ENCODE measurements around the gene DFFB.

DFFB gene

GRCh38 chr1:3831689-3832088, 25.6 kb upstream of the DFFB start:
- H3K4me3 ChIP-seq (ENCODE audit: low read depth, low read length): no peak overlapping the region
- TF ChIP-seq, protein P1, sequence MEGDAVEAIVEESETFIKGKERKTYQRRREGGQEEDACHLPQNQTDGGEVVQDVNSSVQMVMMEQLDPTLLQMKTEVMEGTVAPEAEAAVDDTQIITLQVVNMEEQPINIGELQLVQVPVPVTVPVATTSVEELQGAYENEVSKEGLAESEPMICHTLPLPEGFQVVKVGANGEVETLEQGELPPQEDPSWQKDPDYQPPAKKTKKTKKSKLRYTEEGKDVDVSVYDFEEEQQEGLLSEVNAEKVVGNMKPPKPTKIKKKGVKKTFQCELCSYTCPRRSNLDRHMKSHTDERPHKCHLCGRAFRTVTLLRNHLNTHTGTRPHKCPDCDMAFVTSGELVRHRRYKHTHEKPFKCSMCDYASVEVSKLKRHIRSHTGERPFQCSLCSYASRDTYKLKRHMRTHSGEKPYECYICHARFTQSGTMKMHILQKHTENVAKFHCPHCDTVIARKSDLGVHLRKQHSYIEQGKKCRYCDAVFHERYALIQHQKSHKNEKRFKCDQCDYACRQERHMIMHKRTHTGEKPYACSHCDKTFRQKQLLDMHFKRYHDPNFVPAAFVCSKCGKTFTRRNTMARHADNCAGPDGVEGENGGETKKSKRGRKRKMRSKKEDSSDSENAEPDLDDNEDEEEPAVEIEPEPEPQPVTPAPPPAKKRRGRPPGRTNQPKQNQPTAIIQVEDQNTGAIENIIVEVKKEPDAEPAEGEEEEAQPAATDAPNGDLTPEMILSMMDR (conservative IDR thresholded peaks at IDR 0.05; ENCODE audit: low read depth, low read length): no peak
- DNase-seq (ENCODE audit: low read depth): no peak

GRCh38 chr1:3834701-3835100, 22.6 kb upstream of the DFFB start:
- no peak for DNase-seq (ENCODE audit: low read depth)
- TF ChIP-seq, protein P1 (conservative IDR thresholded peaks at IDR 0.05; ENCODE audit: low read depth, low read length): no peak
- no peak overlapping the region for H3K4me3 ChIP-seq (ENCODE audit: low read depth, low read length)

DNA sequence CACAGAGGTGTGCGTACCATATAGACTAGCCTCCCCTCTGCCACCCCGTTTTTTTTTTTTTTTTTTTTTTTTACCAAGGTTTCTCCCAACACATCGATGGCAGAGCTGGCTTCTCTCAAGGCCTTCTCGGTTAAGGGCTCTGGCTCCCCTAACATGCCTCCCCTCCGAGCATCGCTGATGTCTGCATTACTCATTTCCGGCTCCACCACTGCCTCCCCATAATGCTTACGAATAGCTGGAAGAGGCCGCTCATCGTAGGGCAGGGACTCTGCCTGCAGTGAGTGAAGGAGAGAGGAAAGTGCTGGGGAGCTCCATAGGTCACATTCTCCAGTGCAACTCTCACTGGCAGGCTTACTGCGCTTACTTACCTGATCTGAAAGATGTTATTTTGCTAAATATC, 20.9 kb upstream of the DFFB start:
- no peak overlapping the region for H3K4me3 ChIP-seq (ENCODE audit: low read depth, low read length)
- TF ChIP-seq, protein P1 (conservative IDR thresholded peaks at IDR 0.05; ENCODE audit: low read depth, low read length): no peak
- DNase-seq (ENCODE audit: low read depth): peak; percentile 22

GRCh38 chr1:3837200-3837599, 20.1 kb upstream of the DFFB start:
- TF ChIP-seq, protein P1 (conservative IDR thresholded peaks at IDR 0.05; ENCODE audit: low read depth, low read length): no peak
- DNase-seq (ENCODE audit: low read depth): no peak

GRCh38 chr1:3837685-3838084, 19.6 kb upstream of the DFFB start:
- no peak for DNase-seq (ENCODE audit: low read depth)
- H3K4me3 ChIP-seq (ENCODE audit: low read depth, low read length): no peak overlapping the region
- TF ChIP-seq, protein P1 (conservative IDR thresholded peaks at IDR 0.05; ENCODE audit: low read depth, low read length): no peak

More at GRCh38 chr1:3837200-3837599, 20.1 kb upstream of the DFFB start:
- H3K4me3 ChIP-seq (ENCODE audit: low read depth, low read length): no peak overlapping the region

DNA sequence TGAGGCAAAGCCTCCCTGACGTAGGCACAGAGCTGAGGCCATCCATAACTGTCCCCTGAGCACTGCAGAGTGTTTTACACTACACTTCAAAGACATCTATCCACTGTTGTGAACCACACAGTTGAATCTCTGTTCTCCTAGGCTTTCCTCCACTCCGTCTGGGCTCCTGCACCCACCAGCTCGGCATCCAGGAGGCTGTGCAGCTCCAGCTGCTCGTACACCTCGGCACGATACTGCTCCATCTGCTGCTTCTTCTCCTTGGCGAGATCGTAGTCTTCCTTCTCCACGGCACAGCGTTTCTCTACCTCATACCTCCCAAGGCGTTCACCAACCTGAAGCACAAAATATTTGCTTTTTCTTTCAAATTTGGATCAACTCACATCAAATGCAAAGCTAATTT, 18.5 kb upstream of the DFFB start:
- DNase-seq (ENCODE audit: low read depth): no peak
- no peak overlapping the region for H3K4me3 ChIP-seq (ENCODE audit: low read depth, low read length)
- TF ChIP-seq, protein P1 (conservative IDR thresholded peaks at IDR 0.05; ENCODE audit: low read depth, low read length): no peak

DNA sequence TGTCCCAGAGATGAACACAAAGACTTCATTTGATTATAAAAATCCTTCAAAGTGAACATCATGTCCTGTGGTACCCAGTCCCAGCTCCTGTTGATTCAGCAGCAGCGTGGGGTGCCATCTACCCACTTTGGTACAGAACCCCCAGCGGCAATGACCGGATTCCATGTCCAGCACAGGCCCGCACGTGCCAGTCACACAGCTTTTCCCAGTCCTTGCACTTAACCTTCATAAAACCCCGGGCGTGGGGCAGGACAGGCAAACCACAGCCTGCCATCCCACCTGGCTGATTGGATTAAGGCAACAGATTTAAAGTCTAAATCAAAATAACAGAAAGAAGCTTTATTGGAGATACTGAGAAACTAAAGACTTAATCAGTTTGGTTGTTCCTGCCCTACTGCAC, 15.8 kb upstream of the DFFB start:
- no peak for DNase-seq (ENCODE audit: low read depth)
- TF ChIP-seq, protein P1 (conservative IDR thresholded peaks at IDR 0.05; ENCODE audit: low read depth, low read length): no peak
- no peak overlapping the region for H3K4me3 ChIP-seq (ENCODE audit: low read depth, low read length)

All from choroid plexus epithelial cell (primary cell).